HL-60/S4 (cell line): ENCODE measurements around the gene LSM3.

ENCODE experiments used
- in situ Hi-C: fragments of 300-500 bp; cut with MboI; formaldehyde crosslinking; loops from 2 replicates; pipeline ENCODE4 v1.14.3; 2022; ENCODE audit warnings: low sequenced_read_pairs

The LSM3 gene

GRCh38 chr3:14188041-14188754, 9.6 kb downstream of the LSM3 start:
- in situ Hi-C loops, result no loop called here

- in situ Hi-C loops, result no loop called here
Observed at GRCh38 chr3:14194865-14195264, 16.2 kb downstream of the LSM3 start.

GRCh38 chr3:14199641-14200040, 21.0 kb downstream of the LSM3 start:
- in situ Hi-C loops, result no loop called here

GRCh38 chr3:14200276-14200675, 21.7 kb downstream of the LSM3 start:
- in situ Hi-C loops, result no loop called here

GRCh38 chr3:14200841-14201240, 22.2 kb downstream of the LSM3 start:
- in situ Hi-C loops, result no loop called here

- in situ Hi-C loops, result no loop called here
Observed at GRCh38 chr3:14201940-14202684, 23.5 kb downstream of the LSM3 start.

GRCh38 chr3:14202874-14203520, 24.4 kb downstream of the LSM3 start:
- in situ Hi-C loops, result no loop called here

GRCh38 chr3:14203521-14204079, 25.0 kb downstream of the LSM3 start:
- in situ Hi-C loops, result no loop called here

- in situ Hi-C loops, result no loop called here
Observed at GRCh38 chr3:14204515-14205284, 26.1 kb downstream of the LSM3 start.

GRCh38 chr3:14206548-14207177, 28.0 kb downstream of the LSM3 start:
- in situ Hi-C loops, result no loop called here

GRCh38 chr3:14208168-14208567, 29.6 kb downstream of the LSM3 start:
- in situ Hi-C loops, result no loop called here

GRCh38 chr3:14208977-14209394, 30.4 kb downstream of the LSM3 start:
- in situ Hi-C loops, result no loop called here

- in situ Hi-C loops, result no loop called here
Observed at GRCh38 chr3:14209581-14210289, 31.1 kb downstream of the LSM3 start.

- in situ Hi-C loops, result no loop called here
Observed at GRCh38 chr3:14210290-14210688, 31.7 kb downstream of the LSM3 start.

- in situ Hi-C loops, result no loop called here
Observed at GRCh38 chr3:14210843-14211594, 32.4 kb downstream of the LSM3 start.

GRCh38 chr3:14211621-14212020, 33.0 kb downstream of the LSM3 start:
- in situ Hi-C loops, result no loop called here

GRCh38 chr3:14212032-14212431, 33.4 kb downstream of the LSM3 start:
- in situ Hi-C loops, result no loop called here

GRCh38 chr3:14213066-14213774, 34.6 kb downstream of the LSM3 start:
- in situ Hi-C loops, result no loop called here
